ENCODE measurements around the gene NT5C3A. TPM values are rescaled to one million over a fixed set of nuclear protein-coding genes. Genes with fewer than 3 reads are reported as not detected.

NT5C3A gene
- total and polyA plus RNA-seq, 9 of the 15 experiments (the other 6 are each of a cell fraction or from before 2014, with no cell fraction given): 18.6 to 60.1 (median 40.0) TPM

- TF ChIP-seq CEBPZ (IDR thresholded peaks at IDR 0.05; ENCODE audit: borderline replicate concordance, low read depth, low read length): no peak
- TF ChIP-seq TAF7 (tag; IDR thresholded peaks at IDR 0.05): peak; percentile 56; the same call in 1 of the 2 replicates
- no peak for TF ChIP-seq SMAD3 (CRISPR knock-in tag; conservative IDR thresholded peaks at IDR 0.05)
- peak in 2 of 3 experiments; percentile 67 to 83 for TF ChIP-seq YY1 (IDR thresholded peaks at IDR 0.05; ENCODE audit: borderline replicate concordance in 1 of 3, control insufficient read depth in 1 of 3, extremely low read depth in 1 of 3, insufficient read depth in 3 of 3, insufficient read length in 1 of 3, insufficient replicate concordance in 2 of 3, low read depth in 1 of 3, low read length in 2 of 3)
- 0 out of 2 replicates have a peak, but pooled peaks have one; percentile 14 for TF ChIP-seq ATF1 (CRISPR knock-in tag; IDR thresholded peaks at IDR 0.05)
- peak; percentile 53 for TF ChIP-seq ATF1 (tag; IDR thresholded peaks at IDR 0.05)
- TF ChIP-seq CBX3 (IDR thresholded peaks at IDR 0.05; ENCODE audit: borderline replicate concordance in 1 of 2, low read length in 2 of 2): no peak
- TF ChIP-seq UBTF (IDR thresholded peaks at IDR 0.05; ENCODE audit: borderline replicate concordance in 1 of 2, low read depth in 2 of 2, low read length in 2 of 2): 0 out of 4 replicates have a peak, but pooled peaks of 1 of the 2 experiments have one; percentile 44
- TF ChIP-seq L3MBTL2 (IDR thresholded peaks at IDR 0.05): peak; percentile 52; the same call in 1 of the 2 replicates
- peak; percentile 49; the same call in 1 of the 2 replicates for TF ChIP-seq MBD2 (IDR thresholded peaks at IDR 0.05; ENCODE audit: borderline replicate concordance, low read depth)
- no peak for TF ChIP-seq ESRRB (CRISPR knock-in tag; IDR thresholded peaks at IDR 0.05; ENCODE audit: borderline replicate concordance)
- TF ChIP-seq ATF7 (IDR thresholded peaks at IDR 0.05): peak; percentile 78; the same call in 1 of the 2 replicates
- peak; percentile 51 for TF ChIP-seq SAP30 (IDR thresholded peaks at IDR 0.05; ENCODE audit: borderline replicate concordance, insufficient read depth, low read depth, low read length, poor library complexity, severe bottlenecking)
- TF ChIP-seq ZNF695 (CRISPR knock-in tag; IDR thresholded peaks at IDR 0.05): no peak
- no peak for TF ChIP-seq THRB (CRISPR knock-in tag; conservative IDR thresholded peaks at IDR 0.05)
- peak; percentile 58 for TF ChIP-seq GABPA (tag; conservative IDR thresholded peaks at IDR 0.05; ENCODE audit: low read depth)
- TF ChIP-seq SUPT5H (IDR thresholded peaks at IDR 0.05): peak; percentile 13; the same call in 1 of the 2 replicates
- 0 out of 2 replicates have a peak, but pooled peaks have one; percentile 39 for TF ChIP-seq SMARCE1 (IDR thresholded peaks at IDR 0.05)
Measured at GRCh38 chr7:33062782-33063443, 337 bp upstream of the NT5C3A start (continued).
